AG04449 (cell line): ENCODE results near the gene FBXO4.

ENCODE experiments used
- CTCF ChIA-PET: fragments of 350-600 bp; formaldehyde crosslinking; extraction: SDS; loops from one replicate; lab custom pipeline; 2021; ENCODE audit warnings: antibody characterized with exemption; lab: Yijun Ruan, JAX
- POLR2A ChIA-PET: fragments of 400-600, 350-600 bp; formaldehyde crosslinking; extraction: SDS; loops from one replicate; lab custom pipeline; 2020; ENCODE audit warnings: antibody characterized with exemption, inconsistent platforms; lab: Yijun Ruan, JAX
- DNase-seq: peaks from one replicate; pipeline ENCODE4 v3.0.0-alpha.2; 2010; ENCODE audit warnings: low read depth, low spot score
- H3K4me3 ChIP-seq: 2 replicates; pipeline ENCODE4 v1.5.1; 2011; ENCODE audit warnings: low read depth, mild to moderate bottlenecking, control low read depth, low read length
- CTCF ChIP-seq: IDR thresholded peaks from one replicate; pipeline ENCODE4 v1.5.1; 2011; ENCODE audit warnings: mild to moderate bottlenecking, moderate library complexity, low read length, control low read depth, inconsistent platforms; ENCODE audit not compliant: insufficient read depth; ENCODE audit errors: missing control alignments

Gene FBXO4

DNA sequence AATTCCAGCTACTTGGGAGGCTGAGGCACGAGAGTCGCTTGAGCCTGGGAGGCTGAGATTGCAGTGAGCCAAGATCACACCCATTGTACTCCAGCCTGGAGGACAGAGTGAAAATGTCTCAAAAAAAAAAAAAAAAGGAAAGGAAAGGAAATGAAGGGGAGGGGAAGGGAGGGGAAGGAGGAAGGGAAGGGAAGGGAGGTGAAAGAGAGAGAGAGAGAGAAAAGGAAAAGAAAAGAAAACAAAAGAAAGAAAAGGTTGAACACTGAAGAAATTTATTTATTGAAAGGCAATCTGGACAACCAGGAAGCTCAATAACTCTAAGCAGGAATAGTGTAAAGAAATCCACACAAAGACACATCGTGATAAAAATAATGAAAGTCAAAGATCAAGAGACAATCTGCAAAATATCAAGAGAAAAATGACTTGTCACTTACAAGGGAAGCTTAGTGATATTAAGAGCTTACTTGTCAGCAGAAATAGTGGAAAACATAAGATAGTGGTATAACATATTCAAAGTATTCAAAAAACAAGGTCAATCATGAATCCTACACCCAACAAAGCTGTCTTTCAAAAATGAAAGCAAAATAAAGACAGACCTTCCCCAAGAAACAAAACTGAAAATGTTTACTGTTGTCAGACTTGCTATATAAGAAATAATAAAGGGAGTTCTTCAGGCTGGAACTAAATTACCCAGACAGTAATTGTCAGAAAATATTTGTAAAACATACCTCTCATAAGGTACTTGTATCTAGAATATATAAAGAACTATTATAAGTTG is 31.8 kb upstream of the FBXO4 start:
- no peak overlapping the region for H3K4me3 ChIP-seq
- ChIA-PET POLR2A (no interaction called here), CTCF (no interaction called here)
- DNase-seq, result no peak
- no peak for TF ChIP-seq CTCF

GRCh38 chr5:41896230-41896629 is 28.9 kb upstream of the FBXO4 start:
- H3K4me3 ChIP-seq, result no peak overlapping the region
- CTCF ChIA-PET, result no interaction called here
- no peak for TF ChIP-seq CTCF
- DNase-seq, result no peak
- POLR2A ChIA-PET, result no interaction called here

DNA sequence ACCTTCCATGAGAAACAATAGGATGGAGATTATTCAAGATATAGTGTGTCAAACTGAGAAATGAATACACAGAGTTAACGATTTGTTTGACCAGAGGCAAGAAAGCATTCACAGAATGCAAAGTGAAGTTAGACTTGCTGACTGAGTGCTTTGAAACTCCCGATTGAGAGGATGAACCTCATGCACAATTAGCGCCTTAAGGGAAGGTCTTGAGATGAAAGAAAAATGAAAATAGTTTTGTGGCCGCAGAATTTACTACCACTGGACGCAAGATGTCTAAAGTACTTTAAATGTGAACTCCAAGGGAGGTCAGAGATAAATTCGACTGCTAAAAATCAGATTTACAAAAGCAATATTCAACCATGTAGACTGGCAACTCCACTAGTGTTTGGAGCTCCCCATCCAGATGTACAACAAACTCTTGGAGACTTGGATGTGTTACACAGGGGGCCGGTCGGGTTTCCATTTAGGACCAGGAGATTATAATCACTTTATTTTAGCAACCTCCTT is 21.6 kb upstream of the FBXO4 start:
- POLR2A ChIA-PET, result interaction anchor here (0.6 to 1.9 kb wide), 6 partner anchors 22 to 1430 kb away, joined by 3 to 15 read pairs (median 4); partner anchors contain the start of gene FBXO4
- peak overlapping the region; percentile 93 for H3K4me3 ChIP-seq
- no peak for DNase-seq
- TF ChIP-seq CTCF, result no peak
- CTCF ChIA-PET, result no interaction called here

GRCh38 chr5:41903892-41904799 is 20.9 kb upstream of the FBXO4 start, which contains the start of gene RIMOC1:
Gene RIMOC1, plus strand, starts transcription at chr5:41904344. Its CDS starts 24 bp downstream, at chr5:41904368.
- ChIA-PET POLR2A (interaction anchor here (0.6 to 1.9 kb wide), 8 partner anchors 21 to 1430 kb away, joined by 3 to 15 read pairs (median 3); partner anchors contain the start of gene FBXO4), CTCF (interaction anchor here (1.0 kb wide), 1 partner anchor 19 kb away, joined by 3 read pairs; no protein-coding TSS in a partner anchor)
- peak; percentile 99 for DNase-seq
- H3K4me3 ChIP-seq, result peak within 1 kb of the TSS; percentile 93
- TF ChIP-seq CTCF, result no peak

DNA sequence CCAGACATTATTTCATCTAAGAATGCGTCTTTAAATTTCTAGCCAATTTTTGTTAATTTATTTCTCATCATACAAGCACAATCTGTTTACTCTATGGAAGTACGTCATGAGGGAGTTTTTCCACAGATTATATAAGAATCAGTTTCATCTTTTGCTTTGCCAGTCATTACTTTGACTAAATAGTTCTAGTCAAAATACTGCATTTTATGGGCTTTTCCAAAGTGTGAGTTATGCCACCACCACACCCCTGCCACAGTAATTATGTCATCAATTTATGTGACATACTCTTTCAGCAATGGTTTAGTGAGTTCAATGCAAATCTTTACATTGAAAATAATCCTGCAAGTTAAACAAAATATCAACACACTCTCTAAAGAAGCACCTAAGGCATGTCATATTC is 18.9 kb upstream of the FBXO4 start:
- CTCF ChIA-PET, result no interaction called here
- DNase-seq, result no peak
- POLR2A ChIA-PET, result no interaction called here
- no peak for TF ChIP-seq CTCF
- no peak overlapping the region for H3K4me3 ChIP-seq
